ENCODE results near the gene NRG3.

DNA sequence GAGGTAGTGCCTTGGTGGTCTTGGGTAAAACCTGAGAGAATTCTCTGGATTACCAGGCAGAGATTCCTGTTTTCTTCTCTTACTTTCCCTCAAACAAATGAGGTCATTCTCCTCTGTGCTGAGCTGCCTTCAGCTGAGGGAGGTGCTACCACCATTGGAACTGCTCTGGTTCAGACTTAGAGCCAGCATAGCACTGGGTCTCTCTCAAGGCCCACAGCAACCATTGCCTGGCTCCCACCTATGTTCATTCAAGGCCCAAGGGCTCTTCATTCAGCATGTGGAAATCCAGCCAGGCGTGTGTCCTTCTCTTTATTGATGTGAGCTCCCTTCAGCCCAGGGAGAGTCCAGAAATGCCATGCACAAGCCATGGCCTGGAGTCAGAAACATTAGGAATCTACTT, 261.1 kb downstream of the NRG3 start:
- TF ChIP-seq, protein P1, sequence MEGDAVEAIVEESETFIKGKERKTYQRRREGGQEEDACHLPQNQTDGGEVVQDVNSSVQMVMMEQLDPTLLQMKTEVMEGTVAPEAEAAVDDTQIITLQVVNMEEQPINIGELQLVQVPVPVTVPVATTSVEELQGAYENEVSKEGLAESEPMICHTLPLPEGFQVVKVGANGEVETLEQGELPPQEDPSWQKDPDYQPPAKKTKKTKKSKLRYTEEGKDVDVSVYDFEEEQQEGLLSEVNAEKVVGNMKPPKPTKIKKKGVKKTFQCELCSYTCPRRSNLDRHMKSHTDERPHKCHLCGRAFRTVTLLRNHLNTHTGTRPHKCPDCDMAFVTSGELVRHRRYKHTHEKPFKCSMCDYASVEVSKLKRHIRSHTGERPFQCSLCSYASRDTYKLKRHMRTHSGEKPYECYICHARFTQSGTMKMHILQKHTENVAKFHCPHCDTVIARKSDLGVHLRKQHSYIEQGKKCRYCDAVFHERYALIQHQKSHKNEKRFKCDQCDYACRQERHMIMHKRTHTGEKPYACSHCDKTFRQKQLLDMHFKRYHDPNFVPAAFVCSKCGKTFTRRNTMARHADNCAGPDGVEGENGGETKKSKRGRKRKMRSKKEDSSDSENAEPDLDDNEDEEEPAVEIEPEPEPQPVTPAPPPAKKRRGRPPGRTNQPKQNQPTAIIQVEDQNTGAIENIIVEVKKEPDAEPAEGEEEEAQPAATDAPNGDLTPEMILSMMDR (IDR thresholded peaks at IDR 0.05): no peak
- TF ChIP-seq POLR2A (IDR thresholded peaks at IDR 0.05; ENCODE audit: low read depth): no peak
- TF ChIP-seq EP300 (IDR thresholded peaks at IDR 0.05): no peak

Data from esophagus muscularis mucosa (tissue), 4 donors.